NB4 (cell line): Measurements from ENCODE around the gene TFCP2L1.

Experiments used
- DNase-seq: peaks from one replicate; pipeline ENCODE4 v3.0.0; 2010; ENCODE audit warnings: low read depth
- H3K4me3 ChIP-seq: one replicate; pipeline ENCODE4 v1.5.1; 2011; ENCODE audit warnings: mild to moderate bottlenecking, low read depth, low read length, moderate library complexity
- CTCF ChIP-seq: IDR thresholded peaks from one replicate; pipeline ENCODE4 v1.5.1; 2012; ENCODE audit warnings: low read depth, low read length
- MYC ChIP-seq: IDR thresholded peaks from 2 replicates; pipeline ENCODE4 v1.6.1; 2011; ENCODE audit warnings: low read depth, low read length
- POLR2A ChIP-seq: IDR thresholded peaks from 2 replicates; pipeline ENCODE4 v1.6.1; 2011; ENCODE audit warnings: mild to moderate bottlenecking; ENCODE audit not compliant: insufficient read length; ENCODE audit errors: extremely low read depth
- TF ChIP-seq, protein P1 (sequence below): IDR thresholded peaks from 2 replicates; pipeline ENCODE4 v1.6.1; 2011; ENCODE audit warnings: low read depth, low read length

The TFCP2L1 gene

DNA sequence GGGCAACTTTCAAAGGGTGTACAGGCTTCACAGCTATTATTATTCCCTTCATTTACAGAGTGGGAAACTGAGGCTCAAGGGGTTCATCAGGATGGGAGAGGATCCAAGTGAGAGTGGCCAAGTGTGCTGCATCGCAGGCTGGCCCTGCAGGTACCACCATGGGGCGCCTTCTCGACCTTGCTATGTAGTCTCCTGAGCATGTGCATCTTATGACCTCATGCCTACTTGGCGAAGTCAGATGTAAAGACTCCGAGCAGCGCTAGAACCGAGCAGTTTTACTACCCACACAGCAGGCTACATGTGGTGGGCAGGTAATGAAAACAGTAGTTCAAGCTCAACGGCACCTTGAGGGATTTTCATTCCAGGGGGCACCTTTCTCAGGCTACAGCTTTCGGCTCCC, 42.0 kb downstream of the TFCP2L1 start:
- TF ChIP-seq CTCF (no peak), POLR2A (no peak), MYC (no peak)
- TF ChIP-seq, protein P1, sequence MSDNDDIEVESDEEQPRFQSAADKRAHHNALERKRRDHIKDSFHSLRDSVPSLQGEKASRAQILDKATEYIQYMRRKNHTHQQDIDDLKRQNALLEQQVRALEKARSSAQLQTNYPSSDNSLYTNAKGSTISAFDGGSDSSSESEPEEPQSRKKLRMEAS, result no peak
- DNase-seq, result no peak
- H3K4me3 ChIP-seq, result no peak overlapping the region

DNA sequence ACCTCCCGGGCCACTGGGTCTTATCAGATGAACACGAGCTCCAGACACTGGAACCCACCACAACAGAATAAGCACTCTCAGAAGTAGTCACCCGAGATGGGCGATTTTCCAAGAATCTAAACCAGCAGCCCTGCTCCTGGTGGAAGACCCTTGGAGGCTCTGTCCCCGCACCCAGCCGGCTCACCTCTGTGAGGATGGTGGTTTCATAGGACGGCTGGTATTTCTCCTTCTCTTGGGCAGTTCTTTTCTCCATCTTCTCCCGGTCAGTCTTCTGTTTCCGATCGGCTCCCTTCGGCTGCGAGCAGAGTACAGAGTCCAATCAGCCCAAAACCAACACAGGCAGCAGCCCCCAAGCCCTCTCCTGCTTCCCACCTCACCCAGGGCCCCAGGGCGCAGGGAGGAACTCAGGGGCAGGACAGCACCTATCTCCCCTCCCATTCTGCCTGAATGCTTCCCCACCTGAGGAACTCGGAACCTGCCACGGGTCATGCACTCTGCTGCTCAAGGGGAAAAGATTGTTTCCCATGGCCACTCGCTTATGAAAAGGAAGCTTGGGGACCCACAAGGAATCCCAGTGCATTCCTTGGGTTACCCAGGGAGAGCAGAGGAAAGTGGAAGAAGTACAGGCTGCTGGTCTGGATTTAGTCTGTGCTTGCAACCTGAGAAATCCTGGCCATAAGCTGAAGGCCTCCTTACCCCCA, 42.7 kb downstream of the TFCP2L1 start:
- H3K4me3 ChIP-seq, result no peak overlapping the region
- TF ChIP-seq, protein P1, result no peak
- no peak for TF ChIP-seq POLR2A
- no peak for TF ChIP-seq CTCF
- TF ChIP-seq MYC, result no peak
- no peak for DNase-seq

DNA sequence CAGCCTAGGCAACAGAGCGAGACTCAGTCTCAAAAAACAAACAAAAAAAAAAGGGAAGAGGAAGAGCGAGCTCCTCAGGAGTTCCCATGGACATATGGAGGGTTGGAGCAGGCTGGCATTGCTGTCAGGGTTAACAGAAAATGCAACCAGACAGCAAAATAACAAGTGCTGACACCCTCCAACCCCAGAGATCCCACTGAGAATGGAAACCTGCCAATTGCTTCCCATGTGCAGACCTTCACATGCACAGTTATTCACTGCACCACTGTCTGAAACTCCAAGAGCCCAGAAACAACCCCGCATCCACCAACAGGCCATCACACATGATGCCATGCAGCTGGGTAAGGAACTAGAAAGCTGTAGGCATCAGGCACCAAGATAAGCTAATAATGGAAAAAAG, 43.5 kb downstream of the TFCP2L1 start:
- no peak overlapping the region for H3K4me3 ChIP-seq
- no peak for DNase-seq
- TF ChIP-seq CTCF, result no peak
- no peak for TF ChIP-seq POLR2A
- no peak for TF ChIP-seq MYC
- TF ChIP-seq, protein P1, result no peak

- DNase-seq, result no peak
- H3K4me3 ChIP-seq, result no peak overlapping the region
- TF ChIP-seq CTCF (no peak), POLR2A (no peak), MYC (no peak)
- TF ChIP-seq, protein P1, result no peak
These were observed 44.6 kb downstream of the TFCP2L1 start for GRCh38 chr2:121240436-121240835.

DNA sequence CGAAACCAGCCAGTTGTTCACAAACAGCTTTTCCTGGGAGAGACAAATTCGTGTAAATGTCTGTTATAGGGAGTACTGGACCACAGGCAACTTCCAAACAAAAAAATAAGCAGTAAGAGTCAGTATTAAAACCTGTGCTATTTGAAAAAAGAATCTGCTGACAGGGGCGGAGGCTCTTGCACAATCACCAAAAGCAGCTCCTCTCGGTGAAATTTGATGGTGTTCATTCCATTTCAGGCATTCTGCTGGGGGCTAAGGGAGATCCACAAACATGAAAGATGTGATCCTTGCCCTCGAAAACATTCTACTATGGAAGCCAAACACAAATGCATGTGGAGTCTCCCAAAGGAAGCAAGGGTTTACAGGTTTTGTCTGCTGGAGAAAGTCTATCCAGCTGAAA, 45.0 kb downstream of the TFCP2L1 start:
- no peak overlapping the region for H3K4me3 ChIP-seq
- DNase-seq, result no peak
- TF ChIP-seq MYC, result no peak
- TF ChIP-seq, protein P1, result no peak
- TF ChIP-seq CTCF, result no peak
- no peak for TF ChIP-seq POLR2A
